PC-9 (cell line): ENCODE data around the gene TRAF6.

Experiments used
- CTCF ChIP-seq: fragments of 200-600 bp; sonication (generic); conservative IDR thresholded peaks from 2 replicates; pipeline ENCODE4 v1.6.1; 2017; ENCODE audit warnings: mixed run types, antibody characterized with exemption, mild to moderate bottlenecking, moderate library complexity
- EZH2 ChIP-seq: fragments of 200-600 bp; sonication (generic); IDR thresholded peaks from 2 replicates; pipeline ENCODE4 v1.8.0; 2017; ENCODE audit warnings: antibody characterized with exemption, low read depth

GRCh38 chr11:36438126-36438525 is 71.9 kb downstream of the TRAF6 start:
- no peak for TF ChIP-seq EZH2
- TF ChIP-seq CTCF = no peak
